Neutrophil (primary cell): ENCODE data around the gene RGS3.
"Not testable (repeated sequence)": the region's sequence is repeated elsewhere in the genome, so short reads cannot be mapped to it uniquely, and the experiment has no call there.

ENCODE experiments used
- H3K27ac ChIP-seq: fragments of 200-600 bp; sonication (generic); 2 replicates; pipeline ENCODE4 v1.5.1; 2016; ENCODE audit warnings: mild to moderate bottlenecking, moderate library complexity
- H3K27me3 ChIP-seq: fragments of 200-600 bp; sonication (generic); 2 replicates; pipeline ENCODE4 v1.6.0; 2016; ENCODE audit warnings: mild to moderate bottlenecking
- H3K36me3 ChIP-seq: fragments of 200-600 bp; sonication (generic); 2 replicates; pipeline ENCODE4 v1.5.1; 2017
- H3K4me1 ChIP-seq, 2 experiments: fragments of 200-600 bp in 1 of 2; sonication (generic) in 1 of 2; 1 replicate in 1 of 2; 2 replicates in 1 of 2; pipeline versions ENCODE4 v1.5.1 to v1.6.1; 2013 to 2016; ENCODE audit warnings: low read depth in 1 of 2, low read length in 1 of 2, mild to moderate bottlenecking in 1 of 2, moderate library complexity in 1 of 2; ENCODE audit not compliant: control insufficient read depth in 1 of 2, insufficient read depth in 1 of 2
- H3K4me3 ChIP-seq, 2 experiments: fragments of 200-600 bp in 1 of 2; sonication (generic) in 1 of 2; 1 replicate in 1 of 2; 2 replicates in 1 of 2; pipeline ENCODE4 v1.5.1; 2013 to 2016; ENCODE audit warnings: low read depth in 1 of 2, low read length in 1 of 2, mild to moderate bottlenecking in 1 of 2, moderate library complexity in 1 of 2
- H3K9me3 ChIP-seq: fragments of 200-600 bp; sonication (generic); 2 replicates; pipeline ENCODE4 v1.5.1; 2016
- CTCF ChIP-seq: fragments of 200-600 bp; sonication (generic); IDR thresholded peaks from 2 replicates; pipeline ENCODE4 v1.5.1; 2016; ENCODE audit warnings: antibody characterized with exemption

The RGS3 gene

GRCh38 chr9:113488071-113488470, 24.5 kb downstream of the RGS3 start:
- Histone ChIP-seq H3K4me3 (no peak overlapping the region), H3K27ac (no peak overlapping the region), H3K36me3 (no peaks in the 10 kb centered on the region), H3K27me3 (no peaks in the 10 kb centered on the region), H3K4me1 (no peaks in the 10 kb centered on the region), H3K9me3 (no peaks in the 10 kb centered on the region)
- no peak for TF ChIP-seq CTCF

GRCh38 chr9:113488490-113488889, 25.0 kb downstream of the RGS3 start:
- Histone ChIP-seq H3K36me3 (no peaks in the 10 kb centered on the region), H3K4me3 (no peak overlapping the region), H3K27ac (no peak overlapping the region), H3K9me3 (no peaks in the 10 kb centered on the region), H3K27me3 (no peaks in the 10 kb centered on the region), H3K4me1 (no peaks in the 10 kb centered on the region)
- TF ChIP-seq CTCF, result no peak

GRCh38 chr9:113491147-113491546, 27.6 kb downstream of the RGS3 start:
- not testable (repeated sequence) for H3K27ac ChIP-seq, H3K9me3 ChIP-seq, H3K27me3 ChIP-seq, H3K4me1 ChIP-seq, H3K4me3 ChIP-seq, H3K36me3 ChIP-seq

- Histone ChIP-seq H3K36me3 (no peaks in the 10 kb centered on the region), H3K27ac (no peak overlapping the region), H3K27me3 (no peaks in the 10 kb centered on the region), H3K4me3 (no peak overlapping the region), H3K4me1 (no peaks in the 10 kb centered on the region), H3K9me3 (no peaks in the 10 kb centered on the region)
- no peak for TF ChIP-seq CTCF
Observed at GRCh38 chr9:113492343-113493202, 29.0 kb downstream of the RGS3 start.

- no peaks in the 10 kb centered on the region for H3K4me1 ChIP-seq
- TF ChIP-seq CTCF, result no peak
- no peaks in the 10 kb centered on the region for H3K36me3 ChIP-seq
- H3K9me3 ChIP-seq, result no peaks in the 10 kb centered on the region
- no peak overlapping the region for H3K4me3 ChIP-seq
- H3K27me3 ChIP-seq, result no peaks in the 10 kb centered on the region
- no peak overlapping the region for H3K27ac ChIP-seq
Observed at GRCh38 chr9:113493203-113493520, 29.6 kb downstream of the RGS3 start.

- no peaks in the 10 kb centered on the region for H3K9me3 ChIP-seq
- no peak overlapping the region for H3K27ac ChIP-seq
- no peak for TF ChIP-seq CTCF
Observed at GRCh38 chr9:113495526-113495925, 32.0 kb downstream of the RGS3 start.

More at GRCh38 chr9:113495526-113495925, 32.0 kb downstream of the RGS3 start:
- no peaks in the 10 kb centered on the region for H3K4me1 ChIP-seq
- no peak overlapping the region for H3K4me3 ChIP-seq
- no peaks in the 10 kb centered on the region for H3K27me3 ChIP-seq
- H3K36me3 ChIP-seq, result no peaks in the 10 kb centered on the region
